GM12874 (cell line): ENCODE data around the gene SLC1A2.

Experiments used
- CTCF ChIP-seq: IDR thresholded peaks from 2 replicates; pipeline ENCODE4 v1.5.1; 2011; ENCODE audit warnings: low read depth, mild to moderate bottlenecking, control low read depth, low read length, moderate library complexity; ENCODE audit not compliant: insufficient read depth

Gene SLC1A2

GRCh38 chr11:35232891-35233330 is 186.4 kb downstream of the SLC1A2 start:
- no peak for TF ChIP-seq CTCF

GRCh38 chr11:35231076-35231860 is 188.1 kb downstream of the SLC1A2 start:
- no peak for TF ChIP-seq CTCF

GRCh38 chr11:35230388-35230787 is 189.0 kb downstream of the SLC1A2 start:
- TF ChIP-seq CTCF: no peak

- no peak for TF ChIP-seq CTCF
These were observed 191.0 kb downstream of the SLC1A2 start for GRCh38 chr11:35228328-35228725.

- no peak for TF ChIP-seq CTCF
These were observed 191.6 kb downstream of the SLC1A2 start for GRCh38 chr11:35227576-35228327.

- no peak for TF ChIP-seq CTCF
These were observed 193.3 kb downstream of the SLC1A2 start for GRCh38 chr11:35225946-35226520.

GRCh38 chr11:35223991-35224390 is 195.4 kb downstream of the SLC1A2 start:
- no peak for TF ChIP-seq CTCF
